ENCODE results near the gene ARHGEF19. TPM values are rescaled to one million over a fixed set of nuclear protein-coding genes. Genes with fewer than 3 reads are reported as not detected.

ARHGEF19 gene
- total RNA-seq, 4 donors from 2014 or later, result 5.7 to 46.8 (median 10.8) TPM

- no peak for TF ChIP-seq EP300 (IDR thresholded peaks at IDR 0.05; ENCODE audit: low read depth)
- TF ChIP-seq POLR2A (IDR thresholded peaks at IDR 0.05), result no peak
- TF ChIP-seq, protein P1, sequence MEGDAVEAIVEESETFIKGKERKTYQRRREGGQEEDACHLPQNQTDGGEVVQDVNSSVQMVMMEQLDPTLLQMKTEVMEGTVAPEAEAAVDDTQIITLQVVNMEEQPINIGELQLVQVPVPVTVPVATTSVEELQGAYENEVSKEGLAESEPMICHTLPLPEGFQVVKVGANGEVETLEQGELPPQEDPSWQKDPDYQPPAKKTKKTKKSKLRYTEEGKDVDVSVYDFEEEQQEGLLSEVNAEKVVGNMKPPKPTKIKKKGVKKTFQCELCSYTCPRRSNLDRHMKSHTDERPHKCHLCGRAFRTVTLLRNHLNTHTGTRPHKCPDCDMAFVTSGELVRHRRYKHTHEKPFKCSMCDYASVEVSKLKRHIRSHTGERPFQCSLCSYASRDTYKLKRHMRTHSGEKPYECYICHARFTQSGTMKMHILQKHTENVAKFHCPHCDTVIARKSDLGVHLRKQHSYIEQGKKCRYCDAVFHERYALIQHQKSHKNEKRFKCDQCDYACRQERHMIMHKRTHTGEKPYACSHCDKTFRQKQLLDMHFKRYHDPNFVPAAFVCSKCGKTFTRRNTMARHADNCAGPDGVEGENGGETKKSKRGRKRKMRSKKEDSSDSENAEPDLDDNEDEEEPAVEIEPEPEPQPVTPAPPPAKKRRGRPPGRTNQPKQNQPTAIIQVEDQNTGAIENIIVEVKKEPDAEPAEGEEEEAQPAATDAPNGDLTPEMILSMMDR (IDR thresholded peaks at IDR 0.05), result no peak
- TF ChIP-seq POLR2AphosphoS5 (IDR thresholded peaks at IDR 0.05), result no peak
- Histone ChIP-seq H3K27ac (no peak overlapping the region), H3K4me1 (peaks cover 29 to 60% (median 39%) of the 10 kb centered on the region in 4 donors), H3K27me3 (no peaks in the 10 kb centered on the region), H3K9me3 (no peaks in the 10 kb centered on the region), H3K4me3 (no peak overlapping the region), H3K36me3 (peaks cover 0 to 6% (median 0%) of the 10 kb centered on the region in 4 donors)
- DNase-seq, result no peak
- in situ Hi-C loops (cut with MboI; ENCODE audit: low pct_ligation_motif_present in 1 of 4, low pct_unique_long_range_greater_than_20kb in 1 of 4, low sequenced_read_pairs in 3 of 4) (no loop called here), intact Hi-C loops (cut with DNase I; ENCODE audit: low total_unique reads) (no loop called here)
- WGBS, 2 donors (ENCODE audit: low coverage in 1 of 2), result 92% methylated on average over 39 of the region's 39 CpGs; no CpG with 5 or more reads in 1 of the 2 donors
Observed at GRCh38 chr1:16148329-16149092, 63.9 kb downstream of the ARHGEF19 start.

Small RNAs within 50 kb of the gene (small RNA-seq; reads per million reads assigned to genes)
- 0 reads per million in 4 donors for gene MT1XP1

Other genes with a start within 250 kb of the ARHGEF19 start
- gene ZBTB17, start 236.6 kb downstream of the ARHGEF19 start, total RNA-seq, result 100 to 1,000 TPM in 1 of 4 donors, 10 to 100 TPM in 3; 33.3 to 113 (median 50.5) TPM
- gene SRARP, start 208.4 kb downstream of the ARHGEF19 start, total RNA-seq, result not detected
- gene HSPB7, start 194.6 kb downstream of the ARHGEF19 start, total RNA-seq, result 10 to 100 TPM in 2 of 4 donors, 1 to 10 TPM in 2; 6.0 to 63.1 (median 9.2) TPM
- 10 to 100 TPM in 1 of 4 donors, under 1 TPM in 2, not detected in 1; 0.68 to 21.7 (median 0.79) TPM for gene CLCNKA, start 190.6 kb downstream of the ARHGEF19 start, total RNA-seq
- 1 to 10 TPM in 1 of 4 donors, under 1 TPM in 1, not detected in 2; 0.48 to 1.1 TPM for gene CLCNKB, start 168.9 kb downstream of the ARHGEF19 start, total RNA-seq
- 1 to 10 TPM in 1 of 4 donors, not detected in 3; 1.2 TPM for gene FAM131C, start 139.0 kb downstream of the ARHGEF19 start, total RNA-seq
- 10 to 100 TPM in 3 of 4 donors, 1 to 10 TPM in 1; 2.6 to 68.8 (median 30.5) TPM for gene EPHA2, start 56.6 kb downstream of the ARHGEF19 start, total RNA-seq
- gene CPLANE2, start 24.5 kb upstream of the ARHGEF19 start, total RNA-seq, result 10 to 100 TPM in 1 of 4 donors, 1 to 10 TPM in 2, under 1 TPM in 1; 0.60 to 12.3 (median 4.3) TPM
- gene FBXO42, start 139.8 kb upstream of the ARHGEF19 start, total RNA-seq, result 10 to 100 TPM; 15.7 to 25.4 (median 18.8) TPM
- gene SZRD1, start 154.6 kb upstream of the ARHGEF19 start, total RNA-seq, result 10 to 100 TPM; 54.6 to 66.8 (median 61.7) TPM
- not detected for gene SPATA21, start 224.8 kb upstream of the ARHGEF19 start, total RNA-seq
- 10 to 100 TPM; 34.4 to 58.2 (median 52.4) TPM for gene NECAP2, start 228.1 kb upstream of the ARHGEF19 start, total RNA-seq

Measured in transverse colon (tissue), 4 donors.